GM03348 (cell line): Measurements from ENCODE around the gene JADE2.

ENCODE experiments used
- DNase-seq: peaks from one replicate; pipeline ENCODE4 v3.0.0; 2012; ENCODE audit warnings: low spot score

The JADE2 gene

GRCh38 chr5:134570365-134570758 is 44.9 kb downstream of the JADE2 start:
- DNase-seq: no peak

DNA sequence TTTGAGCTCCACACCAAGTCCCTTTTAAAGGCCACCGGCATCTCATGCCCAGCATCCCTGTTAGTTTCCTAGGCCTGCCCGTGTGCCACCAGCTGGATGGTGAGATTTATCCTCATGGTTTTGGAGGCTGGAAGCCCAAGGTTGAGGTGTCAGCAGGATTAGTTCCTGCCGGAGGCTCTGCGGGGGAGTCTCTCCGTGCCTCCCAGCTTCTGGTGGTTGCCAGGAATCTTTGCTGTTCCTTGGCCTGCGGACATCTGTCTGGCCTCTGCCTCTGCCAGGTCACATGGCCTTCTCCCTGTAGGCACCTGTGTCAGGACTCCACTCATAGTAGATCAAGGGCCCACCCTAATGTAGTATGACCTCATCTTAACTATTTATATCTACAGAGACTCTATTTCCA is 45.4 kb downstream of the JADE2 start:
- DNase-seq: no peak

GRCh38 chr5:134571693-134572405 is 46.4 kb downstream of the JADE2 start:
- DNase-seq: no peak

- DNase-seq: no peak
These were observed 47.3 kb downstream of the JADE2 start for GRCh38 chr5:134572811-134573210.

DNA sequence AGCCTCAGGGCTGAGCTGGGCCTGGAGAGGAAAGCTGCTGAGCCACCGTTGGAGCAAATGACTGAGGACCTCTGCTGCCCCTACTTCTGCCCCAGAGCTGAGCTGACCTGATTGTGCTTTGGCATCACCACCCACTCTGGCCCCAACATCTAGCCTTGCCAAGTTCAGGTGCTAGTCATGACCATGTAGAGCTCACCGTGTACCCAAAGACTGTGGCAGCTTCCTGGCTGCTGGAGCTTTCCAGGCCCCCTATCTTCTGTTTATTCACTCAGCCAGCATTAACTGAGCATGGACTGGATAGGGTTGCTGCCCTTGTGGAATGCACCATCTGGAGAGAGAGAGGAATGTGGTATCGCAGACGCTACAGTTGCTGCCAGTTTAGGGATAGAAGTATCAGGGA is 49.1 kb downstream of the JADE2 start:
- no peak for DNase-seq

- no peak for DNase-seq
These were observed 49.8 kb downstream of the JADE2 start for GRCh38 chr5:134575316-134575715.

DNA sequence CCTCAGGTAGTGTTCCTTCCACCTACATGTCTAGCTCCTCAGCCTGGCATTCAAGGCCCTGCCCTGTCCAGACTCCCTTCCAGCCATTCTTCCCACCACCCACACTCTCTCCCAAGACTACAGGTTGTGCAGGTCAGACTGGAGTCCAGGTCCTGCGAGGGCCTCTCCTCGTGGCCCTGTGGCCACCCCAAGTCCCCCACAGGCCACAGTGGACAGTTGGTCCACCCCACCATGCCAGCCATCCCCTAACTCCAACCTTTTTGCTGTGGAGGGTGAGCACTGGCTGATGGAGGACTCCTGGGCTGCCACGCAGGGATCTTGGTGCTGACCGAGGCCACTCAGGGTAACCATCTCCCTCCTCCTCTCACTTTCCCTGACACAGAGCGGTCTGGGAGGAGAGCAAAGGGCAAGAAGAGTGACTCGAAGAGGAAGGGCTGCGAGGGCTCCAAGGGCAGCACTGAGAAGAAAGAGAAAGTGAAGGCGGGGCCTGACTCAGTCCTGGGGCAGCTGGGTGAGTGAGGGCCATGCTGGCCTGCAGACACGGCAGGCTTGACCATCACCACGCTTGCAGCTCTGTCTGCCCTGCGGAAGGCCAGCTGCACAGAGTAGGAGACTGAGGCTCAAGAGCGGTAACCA is 51.0 kb downstream of the JADE2 start:
- no peak for DNase-seq

GRCh38 chr5:134577022-134577795 is 51.7 kb downstream of the JADE2 start:
- DNase-seq: peak; percentile 82

- DNase-seq: peak; percentile 88
These were observed 52.5 kb downstream of the JADE2 start for GRCh38 chr5:134577796-134578577.

- DNase-seq: no peak
These were observed 53.3 kb downstream of the JADE2 start for GRCh38 chr5:134578578-134579283.

DNA sequence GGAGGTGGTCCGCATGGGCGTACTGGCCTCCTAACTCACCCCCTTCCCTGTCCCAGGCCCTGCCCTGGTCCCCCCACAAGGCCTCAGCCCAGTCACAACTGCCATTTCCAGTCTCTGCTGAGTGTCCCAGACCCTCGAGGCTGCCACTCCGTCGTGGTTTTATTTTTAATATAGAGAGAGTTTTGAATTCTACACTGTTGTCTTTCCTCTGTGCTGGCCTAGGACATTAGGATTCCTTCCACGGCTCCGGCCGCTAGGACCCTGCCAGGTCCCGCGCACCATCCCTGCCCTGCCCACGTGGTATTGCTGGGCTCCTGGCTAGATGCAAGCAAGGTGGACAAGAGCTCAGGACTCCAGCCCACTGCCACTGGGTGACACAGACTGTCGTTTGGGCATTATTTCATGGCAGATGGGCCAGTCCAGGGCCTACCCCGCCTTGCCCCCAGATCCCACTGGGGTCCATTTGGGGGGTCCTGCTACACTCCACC is 53.9 kb downstream of the JADE2 start:
- no peak for DNase-seq

DNA sequence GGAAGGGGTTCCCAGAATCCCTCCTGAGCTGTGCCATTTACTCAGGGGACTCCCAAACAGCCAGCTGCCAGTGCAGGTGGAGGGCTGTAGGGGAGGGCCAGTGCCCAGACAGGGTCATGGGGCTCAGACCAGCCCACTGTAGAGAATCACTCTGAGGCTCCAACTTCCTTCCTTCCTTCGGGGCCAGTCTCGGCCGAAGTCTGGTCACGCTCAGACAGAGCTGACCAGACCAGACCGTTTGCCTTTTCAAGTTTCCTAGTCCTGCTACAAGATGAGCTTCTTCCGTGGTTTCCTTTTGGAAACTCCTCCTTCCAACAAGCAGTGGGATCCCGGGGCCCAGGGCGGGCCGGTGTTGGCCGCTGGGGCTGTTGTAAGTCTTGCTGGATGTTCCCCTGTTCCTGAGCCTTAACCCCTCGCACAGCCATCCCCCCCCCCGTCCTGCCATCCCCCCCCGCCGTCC is 54.6 kb downstream of the JADE2 start:
- DNase-seq: no peak

DNA sequence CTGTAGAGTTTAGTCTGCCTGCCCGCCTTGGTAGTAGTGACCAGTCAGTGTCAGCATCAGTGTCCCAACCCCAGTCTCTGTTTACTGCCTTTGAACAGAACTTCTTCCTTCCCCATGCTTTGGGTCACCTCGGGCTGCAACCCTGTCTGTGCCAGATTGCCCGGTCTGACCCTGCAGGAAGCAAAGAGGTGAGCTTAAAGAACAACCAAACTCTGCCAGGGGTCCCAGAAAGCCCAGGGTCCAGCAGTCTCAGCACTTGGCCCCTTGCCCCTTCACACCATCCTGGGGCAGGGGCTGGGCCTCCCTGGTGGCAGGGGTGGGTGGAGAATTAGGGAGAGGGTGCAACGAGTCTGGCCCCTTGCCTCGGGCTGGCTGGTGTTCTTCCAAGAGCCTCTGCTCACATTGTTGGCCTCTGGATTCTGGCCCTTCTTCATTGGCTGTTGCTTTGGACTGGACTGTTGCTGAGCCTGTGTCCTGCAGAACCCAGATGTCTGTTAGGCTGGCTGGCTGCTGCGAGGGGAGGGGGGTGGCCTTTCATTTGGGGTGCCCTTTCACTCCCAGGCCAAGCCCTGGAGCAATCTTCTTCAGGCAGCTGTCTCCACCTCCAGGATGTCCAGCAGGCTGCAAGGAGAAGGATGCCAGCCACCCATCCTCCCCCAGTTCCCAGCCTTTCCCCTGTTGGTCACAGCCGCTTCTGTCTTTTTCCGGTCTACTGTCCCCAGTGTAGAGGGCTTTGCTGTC is 55.9 kb downstream of the JADE2 start:
- DNase-seq: no peak

DNA sequence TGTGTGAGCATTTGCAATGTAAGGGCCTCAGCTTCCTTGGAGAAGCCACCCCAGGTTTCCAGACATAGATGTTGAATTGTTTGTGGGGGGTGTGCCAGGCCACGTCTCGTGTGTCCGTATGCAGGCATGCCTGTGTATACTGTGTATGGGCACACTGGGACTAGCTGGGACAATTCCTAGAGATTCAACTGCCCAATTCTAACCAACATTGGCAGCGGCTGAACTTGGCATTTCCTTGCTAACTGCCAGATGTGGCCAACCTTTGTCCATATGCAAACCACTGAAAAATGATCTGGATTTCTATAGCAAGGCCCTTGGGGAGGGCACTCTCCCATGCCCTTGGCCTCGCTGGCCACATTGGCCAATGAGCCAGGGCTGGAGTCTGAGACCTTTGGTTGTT is 56.8 kb downstream of the JADE2 start:
- no peak for DNase-seq

- no peak for DNase-seq
These were observed 57.5 kb downstream of the JADE2 start for GRCh38 chr5:134582941-134583340.

GRCh38 chr5:134583766-134584165 is 58.3 kb downstream of the JADE2 start:
- no peak for DNase-seq

DNA sequence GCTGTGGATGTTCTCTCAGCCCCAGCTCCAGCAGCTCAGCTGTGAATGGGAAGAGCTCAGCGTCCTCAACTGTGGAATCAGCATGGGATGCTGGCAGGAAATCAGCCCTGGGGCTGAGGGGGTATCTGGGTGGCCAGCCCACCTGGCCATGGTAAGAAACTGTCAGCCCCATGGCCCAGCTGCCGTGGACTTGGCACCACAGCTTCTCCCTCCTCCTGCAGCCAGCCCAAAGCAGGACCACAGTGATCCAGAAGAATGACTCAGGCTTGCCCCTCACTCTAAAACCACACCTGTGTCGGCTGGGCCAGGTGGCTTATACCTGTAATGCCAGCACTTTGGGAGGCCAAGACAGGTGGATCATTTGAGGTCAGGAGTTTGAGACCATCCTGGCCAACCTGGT is 59.2 kb downstream of the JADE2 start:
- no peak for DNase-seq

DNA sequence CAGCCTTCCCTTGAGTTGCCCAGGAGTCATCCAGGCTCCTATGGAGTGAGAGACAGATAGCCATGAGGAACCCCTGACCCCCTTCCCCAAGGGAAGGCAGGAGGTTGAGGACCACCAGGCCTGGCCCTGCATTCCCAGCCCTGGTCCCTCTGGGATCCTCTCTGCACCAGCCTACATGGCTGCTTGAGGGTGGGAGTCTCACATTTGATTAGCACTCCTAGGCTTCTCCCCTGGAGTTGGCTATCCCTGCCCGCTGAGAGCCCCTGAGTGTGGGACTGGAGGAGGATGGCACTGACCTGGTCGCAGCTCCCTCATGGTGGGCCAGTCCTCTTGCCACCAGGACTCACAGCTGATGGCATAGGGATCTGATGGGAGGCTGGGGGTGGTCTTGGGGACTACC is 60.5 kb downstream of the JADE2 start:
- DNase-seq: no peak

- peak; percentile 93 for DNase-seq
These were observed 61.5 kb downstream of the JADE2 start for GRCh38 chr5:134586866-134587524.

GRCh38 chr5:134590992-134591659 is 65.7 kb downstream of the JADE2 start:
- no peak for DNase-seq
